Nephron (organoid): ENCODE results near the gene CEP19.

Source experiments
- H3K27ac Mint-ChIP-seq, 3 experiments: 2 replicates each; pipeline ENCODE4 v1.8.0; 2020; ENCODE audit warnings: mixed read lengths in 3 of 3, mild to moderate bottlenecking in 2 of 3, moderate library complexity in 1 of 3
- H3K27me3 Mint-ChIP-seq: 2 replicates; pipeline ENCODE4 v1.8.0; 2021; ENCODE audit warnings: low read depth, mild to moderate bottlenecking, moderate library complexity, mixed read lengths
- H3K36me3 Mint-ChIP-seq: 2 replicates; pipeline ENCODE4 v1.8.0; 2020; ENCODE audit warnings: low read depth, mixed read lengths
- H3K4me1 Mint-ChIP-seq: 2 replicates; pipeline ENCODE4 v1.8.0; 2020; ENCODE audit warnings: mixed read lengths
- H3K4me3 Mint-ChIP-seq, 3 experiments: 2 replicates each; pipeline ENCODE4 v1.8.0; 2020; ENCODE audit warnings: mild to moderate bottlenecking in 3 of 3, mixed read lengths in 3 of 3, moderate library complexity in 2 of 3
- H3K9me3 Mint-ChIP-seq: 2 replicates; pipeline ENCODE4 v1.8.0; 2020; ENCODE audit warnings: mixed read lengths
- CTCF ChIP-seq, 3 experiments: fragments of 200-600 bp; sonication (generic); IDR thresholded peaks; one replicate each; pipeline ENCODE4 v1.5.0; 2021; ENCODE audit warnings: antibody characterized with exemption in 3 of 3; ENCODE audit not compliant: unreplicated experiment in 3 of 3

CEP19 gene

GRCh38 chr3:196662711-196663571 lies 49.1 kb downstream of the CEP19 start:
- Mint-ChIP-seq H3K27ac (peak overlapping the region; percentile 66 to 95 (median 72)), H3K4me3 (no peak overlapping the region), H3K9me3 (no peaks in the 10 kb centered on the region), H3K36me3 (no peaks in the 10 kb centered on the region), H3K4me1 (peaks cover 14% of the 10 kb centered on the region), H3K27me3 (peaks cover 15% of the 10 kb centered on the region)
- no peak for TF ChIP-seq CTCF (IDR thresholded peaks at IDR 0.05; ENCODE audit: unreplicated experiment in 3 of 3)

GRCh38 chr3:196662033-196662432 lies 50.0 kb downstream of the CEP19 start:
- Mint-ChIP-seq H3K4me1 (peaks cover 14% of the 10 kb centered on the region), H3K27me3 (peaks cover 12% of the 10 kb centered on the region)

GRCh38 chr3:196661400-196661799 lies 50.6 kb downstream of the CEP19 start:
- no peak overlapping the region for H3K27ac Mint-ChIP-seq
- peaks cover 10% of the 10 kb centered on the region for H3K27me3 Mint-ChIP-seq
- H3K9me3 Mint-ChIP-seq, result no peaks in the 10 kb centered on the region
- peaks cover 13% of the 10 kb centered on the region for H3K4me1 Mint-ChIP-seq
- no peaks in the 10 kb centered on the region for H3K36me3 Mint-ChIP-seq
- no peak for TF ChIP-seq CTCF (IDR thresholded peaks at IDR 0.05; ENCODE audit: unreplicated experiment in 3 of 3)
- H3K4me3 Mint-ChIP-seq, result no peak overlapping the region

More at GRCh38 chr3:196662033-196662432, 50.0 kb downstream of the CEP19 start:
- Mint-ChIP-seq H3K36me3 (no peaks in the 10 kb centered on the region), H3K27ac (peak overlapping the region in 1 of 3 experiments; percentile 72), H3K9me3 (no peaks in the 10 kb centered on the region), H3K4me3 (no peak overlapping the region)
- TF ChIP-seq CTCF (IDR thresholded peaks at IDR 0.05; ENCODE audit: unreplicated experiment in 3 of 3), result no peak

- no peak overlapping the region for H3K4me3 Mint-ChIP-seq
- H3K27ac Mint-ChIP-seq, result no peak overlapping the region
- H3K27me3 Mint-ChIP-seq, result peaks cover 4% of the 10 kb centered on the region
- peaks cover 6% of the 10 kb centered on the region for H3K4me1 Mint-ChIP-seq
- no peaks in the 10 kb centered on the region for H3K9me3 Mint-ChIP-seq
- no peak for TF ChIP-seq CTCF (IDR thresholded peaks at IDR 0.05; ENCODE audit: unreplicated experiment in 3 of 3)
- H3K36me3 Mint-ChIP-seq, result no peaks in the 10 kb centered on the region
These were observed 51.5 kb downstream of the CEP19 start for GRCh38 chr3:196660381-196661166.

- H3K36me3 Mint-ChIP-seq, result no peaks in the 10 kb centered on the region
- peaks cover 6% of the 10 kb centered on the region for H3K4me1 Mint-ChIP-seq
- H3K27ac Mint-ChIP-seq, result no peak overlapping the region
- H3K9me3 Mint-ChIP-seq, result no peaks in the 10 kb centered on the region
- no peak overlapping the region for H3K4me3 Mint-ChIP-seq
- peaks cover 4% of the 10 kb centered on the region for H3K27me3 Mint-ChIP-seq
- no peak for TF ChIP-seq CTCF (IDR thresholded peaks at IDR 0.05; ENCODE audit: unreplicated experiment in 3 of 3)
These were observed 52.1 kb downstream of the CEP19 start for GRCh38 chr3:196659901-196660351.
